NT2/D1 (cell line): Measurements from ENCODE around the gene CTAG1A.
"Not testable (repeated sequence)": the region's sequence is repeated elsewhere in the genome, so short reads cannot be mapped to it uniquely, and the experiment has no call there.

ENCODE experiments used
- DNase-seq: peaks from one replicate; pipeline ENCODE4 v3.0.0-alpha.2; 2011; ENCODE audit warnings: low read depth, low spot score
- H3K27me3 ChIP-seq: 2 replicates; pipeline ENCODE4 v1.6.0; 2011; ENCODE audit warnings: mild to moderate bottlenecking; ENCODE audit not compliant: insufficient read length, insufficient read depth
- H3K36me3 ChIP-seq: 2 replicates; pipeline ENCODE4 v1.6.1; 2011; ENCODE audit warnings: mild to moderate bottlenecking, low read length, mixed read lengths; ENCODE audit not compliant: insufficient read depth, insufficient read length
- H3K4me1 ChIP-seq: 2 replicates; pipeline ENCODE4 v1.5.1; 2011; ENCODE audit not compliant: insufficient read depth, insufficient read length
- H3K4me3 ChIP-seq: 2 replicates; pipeline ENCODE4 v1.5.1; 2011; ENCODE audit warnings: low read depth; ENCODE audit not compliant: insufficient read length
- H3K9ac ChIP-seq: 2 replicates; pipeline ENCODE4 v1.6.0; 2011; ENCODE audit warnings: low read depth; ENCODE audit not compliant: insufficient read length
- H3K9me3 ChIP-seq: 2 replicates; pipeline ENCODE4 v1.5.1; 2011; ENCODE audit warnings: mild to moderate bottlenecking, low read length; ENCODE audit not compliant: insufficient read depth
- SUZ12 ChIP-seq: IDR thresholded peaks from 2 replicates; pipeline ENCODE4 v1.6.1; 2011; ENCODE audit not compliant: insufficient read length, insufficient read depth; ENCODE audit errors: extremely low read depth
- YY1 ChIP-seq: IDR thresholded peaks from 2 replicates; pipeline ENCODE4 v1.6.1; 2011; ENCODE audit not compliant: insufficient read length, insufficient read depth
- ZNF274 ChIP-seq: IDR thresholded peaks from 2 replicates; pipeline ENCODE4 v1.6.1; 2011; ENCODE audit warnings: mild to moderate bottlenecking, low read depth, low read length

Gene CTAG1A

GRCh38 chrX:154558896-154559295 is 26.0 kb upstream of the CTAG1A start:
- not testable (repeated sequence) for H3K36me3 ChIP-seq, H3K9me3 ChIP-seq

GRCh38 chrX:154560326-154560725 is 24.6 kb upstream of the CTAG1A start:
- not testable (repeated sequence) for H3K36me3 ChIP-seq, H3K4me1 ChIP-seq, H3K9ac ChIP-seq, H3K4me3 ChIP-seq, H3K9me3 ChIP-seq, DNase-seq, H3K27me3 ChIP-seq

More at GRCh38 chrX:154558896-154559295, 26.0 kb upstream of the CTAG1A start:
- not testable (repeated sequence) for H3K4me3 ChIP-seq, H3K9ac ChIP-seq, H3K4me1 ChIP-seq, H3K27me3 ChIP-seq, DNase-seq

- not testable (repeated sequence) for DNase-seq, H3K4me3 ChIP-seq
Observed at GRCh38 chrX:154562295-154562694, 22.6 kb upstream of the CTAG1A start.

GRCh38 chrX:154570361-154570760 is 14.6 kb upstream of the CTAG1A start:
- H3K4me3 ChIP-seq, H3K36me3 ChIP-seq, H3K9ac ChIP-seq, H3K9me3 ChIP-seq, H3K27me3 ChIP-seq, DNase-seq, H3K4me1 ChIP-seq: not testable (repeated sequence)

More at GRCh38 chrX:154562295-154562694, 22.6 kb upstream of the CTAG1A start:
- not testable (repeated sequence) for H3K27me3 ChIP-seq, H3K9ac ChIP-seq, H3K36me3 ChIP-seq, H3K9me3 ChIP-seq, H3K4me1 ChIP-seq

GRCh38 chrX:154573061-154573460 is 11.9 kb upstream of the CTAG1A start:
- not testable (repeated sequence) for H3K9ac ChIP-seq, H3K27me3 ChIP-seq, H3K36me3 ChIP-seq, DNase-seq, H3K4me3 ChIP-seq, H3K4me1 ChIP-seq, H3K9me3 ChIP-seq

GRCh38 chrX:154575076-154575475 is 9.9 kb upstream of the CTAG1A start:
- not testable (repeated sequence) for H3K4me3 ChIP-seq, H3K36me3 ChIP-seq, DNase-seq, H3K9me3 ChIP-seq, H3K4me1 ChIP-seq, H3K27me3 ChIP-seq, H3K9ac ChIP-seq

- not testable (repeated sequence) for DNase-seq, H3K27me3 ChIP-seq, H3K4me3 ChIP-seq, H3K36me3 ChIP-seq, H3K9ac ChIP-seq, H3K9me3 ChIP-seq, H3K4me1 ChIP-seq
Observed at GRCh38 chrX:154582994-154583393, 1.9 kb upstream of the CTAG1A start.

GRCh38 chrX:154590415-154590814 is 5.5 kb downstream of the CTAG1A start:
- H3K4me3 ChIP-seq, H3K9me3 ChIP-seq, H3K36me3 ChIP-seq, DNase-seq, H3K9ac ChIP-seq, H3K4me1 ChIP-seq, H3K27me3 ChIP-seq: not testable (repeated sequence)

- Histone ChIP-seq H3K4me1 (no peaks in the 10 kb centered on the region), H3K36me3 (no peaks in the 10 kb centered on the region), H3K27me3 (no peaks in the 10 kb centered on the region), H3K4me3 (no peak overlapping the region), H3K9me3 (peaks cover 15% of the 10 kb centered on the region; the same call in 1 of the 2 replicates), H3K9ac (no peak overlapping the region)
- DNase-seq: no peak
- TF ChIP-seq ZNF274 (no peak), YY1 (no peak), SUZ12 (no peak)
Observed at GRCh38 chrX:154592505-154592904, 7.6 kb downstream of the CTAG1A start.
